ENCODE data around the gene SHKBP1. TPM values are rescaled to one million over a fixed set of nuclear protein-coding genes. Genes with fewer than 3 reads are reported as not detected.

The SHKBP1 gene
- total and polyA plus RNA-seq, 3 donors from 2014 or later, result 35.6 to 56.3 (median 37.2) TPM

GRCh38 chr19:40592170-40592569, 15.5 kb downstream of the SHKBP1 start:
- 69 to 81% methylated on average over 4 of the region's 4 CpGs for WGBS, 2 donors
- Histone ChIP-seq H3K9me3 (no peaks in the 10 kb centered on the region), H3K27me3 (no peaks in the 10 kb centered on the region), H3K4me1 (no peaks in the 10 kb centered on the region), H3K36me3 (ENCODE audit: low read depth, missing control alignments) (no peaks in the 10 kb centered on the region), H3K27ac (no peak overlapping the region), H3K4me3 (no peak overlapping the region)
- no peak for TF ChIP-seq POLR2A (IDR thresholded peaks at IDR 0.05)
- no peak for TF ChIP-seq CTCF (IDR thresholded peaks at IDR 0.05)
- DNase-seq, result no peak
- intact Hi-C loops (cut with DNase I; ENCODE audit: low total_unique reads), result no loop called here

GRCh38 chr19:40594255-40594654, 17.6 kb downstream of the SHKBP1 start:
- DNase-seq, result no peak
- H3K27me3 ChIP-seq, result no peaks in the 10 kb centered on the region
- no peaks in the 10 kb centered on the region for H3K36me3 ChIP-seq (ENCODE audit: low read depth, missing control alignments)
- no peaks in the 10 kb centered on the region for H3K9me3 ChIP-seq
- TF ChIP-seq CTCF (IDR thresholded peaks at IDR 0.05), result no peak
- no peak for TF ChIP-seq POLR2A (IDR thresholded peaks at IDR 0.05)
- no peak overlapping the region for H3K4me3 ChIP-seq
- 17 to 24% methylated on average over 8 of the region's 8 CpGs for WGBS, 2 donors
- intact Hi-C loops (cut with DNase I; ENCODE audit: low total_unique reads), result no loop called here
- no peak overlapping the region for H3K27ac ChIP-seq
- H3K4me1 ChIP-seq, result peaks cover 9% of the 10 kb centered on the region

DNA sequence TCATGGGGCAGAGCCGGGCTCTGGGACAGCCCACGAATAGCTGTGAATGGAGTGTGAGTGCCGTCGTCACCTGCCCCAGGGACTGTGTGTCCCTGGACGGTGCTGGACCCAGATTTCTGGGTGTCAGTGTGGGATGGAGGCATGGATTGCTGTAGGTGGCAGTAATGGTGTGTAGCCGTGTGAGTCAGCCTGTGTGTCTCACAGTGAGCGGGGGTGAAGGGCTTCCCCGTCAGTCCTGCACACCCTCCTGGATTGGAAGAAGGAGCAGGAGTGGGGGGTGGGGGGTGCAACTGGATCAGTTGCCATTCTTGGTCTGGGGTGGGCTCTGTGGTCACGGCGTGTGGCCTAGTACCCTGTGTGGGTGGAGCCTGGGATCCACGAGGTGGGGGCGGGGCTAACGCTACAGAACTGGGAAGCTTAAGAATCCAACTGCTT, 18.0 kb downstream of the SHKBP1 start:
- DNase-seq, result no peak
- Histone ChIP-seq H3K27ac (no peak overlapping the region), H3K4me1 (peaks cover 11% of the 10 kb centered on the region), H3K27me3 (no peaks in the 10 kb centered on the region), H3K4me3 (no peak overlapping the region), H3K36me3 (ENCODE audit: low read depth, missing control alignments) (no peaks in the 10 kb centered on the region), H3K9me3 (no peaks in the 10 kb centered on the region)
- intact Hi-C loops (cut with DNase I; ENCODE audit: low total_unique reads), result no loop called here
- 15 to 30% methylated on average over 11 to 13 of the region's 13 CpGs for whole genome bisulfite sequencing, 2 donors
- TF ChIP-seq POLR2A (IDR thresholded peaks at IDR 0.05) (no peak), CTCF (IDR thresholded peaks at IDR 0.05) (no peak)

GRCh38 chr19:40596608-40597328, 20.1 kb downstream of the SHKBP1 start:
- no peak overlapping the region for H3K27ac ChIP-seq
- 4 to 9% methylated on average over 4 to 53 of the region's 53 CpGs for WGBS, 2 donors
- no peaks in the 10 kb centered on the region for H3K27me3 ChIP-seq
- intact Hi-C loops (cut with DNase I; ENCODE audit: low total_unique reads), result no loop called here
- no peak for TF ChIP-seq CTCF (IDR thresholded peaks at IDR 0.05)
- TF ChIP-seq POLR2A (IDR thresholded peaks at IDR 0.05), result no peak
- H3K4me1 ChIP-seq, result peaks cover 24% of the 10 kb centered on the region
- no peaks in the 10 kb centered on the region for H3K9me3 ChIP-seq
- H3K36me3 ChIP-seq (ENCODE audit: low read depth, missing control alignments), result no peaks in the 10 kb centered on the region
- DNase-seq, result peak; percentile 69
- H3K4me3 ChIP-seq, result peak overlapping the region in 1 of 2 donors; percentile 12

- no peak for DNase-seq
- intact Hi-C loops (cut with DNase I; ENCODE audit: low total_unique reads), result no loop called here
- WGBS, 2 donors, result 3 to 6% methylated on average over 13 to 18 of the region's 18 CpGs
- Histone ChIP-seq H3K36me3 (ENCODE audit: low read depth, missing control alignments) (no peaks in the 10 kb centered on the region), H3K4me3 (peak overlapping the region; percentile 12 to 35), H3K27ac (no peak overlapping the region), H3K27me3 (no peaks in the 10 kb centered on the region), H3K9me3 (no peaks in the 10 kb centered on the region), H3K4me1 (peaks cover 27% of the 10 kb centered on the region)
- no peak for TF ChIP-seq CTCF (IDR thresholded peaks at IDR 0.05)
- TF ChIP-seq POLR2A (IDR thresholded peaks at IDR 0.05), result no peak
Observed at GRCh38 chr19:40597329-40597838, 20.7 kb downstream of the SHKBP1 start.

Measured in testis (tissue), 3 donors.